Left forelimb (tissue), 1 donor: ENCODE measurements around the gene ASPN.

Source experiments
- DNase-seq: peaks from one replicate; pipeline ENCODE4 v3.0.0-alpha.2; 2018; ENCODE audit warnings: low spot score

The ASPN gene

GRCh38 chr9:92482329-92482728, at the start of gene ASPN:
Gene ASPN, minus strand, starts transcription at chr9:92482506.
- DNase-seq: no peak

GRCh38 chr9:92530893-92531292, 48.6 kb upstream of the ASPN start:
- no peak for DNase-seq

- DNase-seq: no peak
Measured at GRCh38 chr9:92529124-92529523, 46.8 kb upstream of the ASPN start.

- no peak for DNase-seq
Measured at GRCh38 chr9:92528522-92528849, 46.2 kb upstream of the ASPN start.

- DNase-seq: no peak
Measured at GRCh38 chr9:92527832-92528521, 45.7 kb upstream of the ASPN start.

GRCh38 chr9:92527291-92527828, 45.1 kb upstream of the ASPN start:
- DNase-seq: no peak

- no peak for DNase-seq
Measured at GRCh38 chr9:92525306-92525705, 43.0 kb upstream of the ASPN start.

GRCh38 chr9:92524881-92525280, 42.6 kb upstream of the ASPN start:
- no peak for DNase-seq

GRCh38 chr9:92522983-92523970, 41.0 kb upstream of the ASPN start:
- DNase-seq: no peak

- no peak for DNase-seq
Measured at GRCh38 chr9:92520837-92521236, 38.5 kb upstream of the ASPN start.

- DNase-seq: no peak
Measured at GRCh38 chr9:92518199-92518598, 35.9 kb upstream of the ASPN start.

GRCh38 chr9:92517046-92517445, 34.7 kb upstream of the ASPN start:
- DNase-seq: no peak

- DNase-seq: no peak
Measured at GRCh38 chr9:92516521-92516920, 34.2 kb upstream of the ASPN start.

- DNase-seq: no peak
Measured at GRCh38 chr9:92514635-92515034, 32.3 kb upstream of the ASPN start.

- no peak for DNase-seq
Measured at GRCh38 chr9:92513349-92513748, 31.0 kb upstream of the ASPN start.

GRCh38 chr9:92512622-92513021, 30.3 kb upstream of the ASPN start:
- no peak for DNase-seq

- no peak for DNase-seq
Measured at GRCh38 chr9:92510747-92511146, 28.4 kb upstream of the ASPN start.

GRCh38 chr9:92509050-92509449, 26.7 kb upstream of the ASPN start:
- no peak for DNase-seq

- DNase-seq: no peak
Measured at GRCh38 chr9:92508018-92508820, 25.9 kb upstream of the ASPN start.

GRCh38 chr9:92507496-92507895, 25.2 kb upstream of the ASPN start:
- DNase-seq: no peak

GRCh38 chr9:92507005-92507404, 24.7 kb upstream of the ASPN start:
- no peak for DNase-seq

- DNase-seq: no peak
Measured at GRCh38 chr9:92506184-92506857, 24.0 kb upstream of the ASPN start.
